Mucosa of rectum (tissue), 2 donors: ENCODE results near the gene ANXA6.
A peak's percentile ranks its signal among the peaks of the same experiment; 100 is the strongest.
"Not testable (repeated sequence)": the region's sequence is repeated elsewhere in the genome, so short reads cannot be mapped to it uniquely, and the experiment has no call there.

ENCODE experiments used
- H3K27ac ChIP-seq, 2 donors: one replicate each; pipeline ENCODE4 v1.7.0; 2013; ENCODE audit warnings: inconsistent platforms in 2 of 2, low read depth in 2 of 2, low read length in 2 of 2
- H3K27me3 ChIP-seq, 2 donors: one replicate each; pipeline ENCODE4 v1.7.0; 2013; ENCODE audit warnings: low read length in 2 of 2; ENCODE audit not compliant: control insufficient read depth in 2 of 2, insufficient read depth in 2 of 2
- H3K36me3 ChIP-seq, 2 donors: one replicate each; pipeline ENCODE4 v1.7.0; 2013; ENCODE audit warnings: low read length in 2 of 2; ENCODE audit not compliant: control insufficient read depth in 2 of 2, insufficient read depth in 2 of 2
- H3K4me1 ChIP-seq, 2 donors: one replicate each; pipeline ENCODE4 v1.7.0; 2013; ENCODE audit warnings: low read length in 2 of 2, mild to moderate bottlenecking in 1 of 2; ENCODE audit not compliant: control insufficient read depth in 2 of 2, insufficient read depth in 2 of 2
- H3K4me3 ChIP-seq, 2 donors: one replicate each; pipeline ENCODE4 v1.7.0; 2013; ENCODE audit warnings: low read length in 2 of 2
- H3K9ac ChIP-seq, 2 donors: one replicate each; pipeline ENCODE4 v1.7.0; 2013; ENCODE audit warnings: low read length in 2 of 2, low read depth in 1 of 2, mild to moderate bottlenecking in 1 of 2
- H3K9me3 ChIP-seq, 2 donors: one replicate each; pipeline ENCODE4 v1.7.0; 2013; ENCODE audit warnings: low read length in 2 of 2; ENCODE audit not compliant: control insufficient read depth in 2 of 2
- donor health status: healthy.
- donor health status: Normal muscosa, but diverticular disease.

The ANXA6 gene

DNA sequence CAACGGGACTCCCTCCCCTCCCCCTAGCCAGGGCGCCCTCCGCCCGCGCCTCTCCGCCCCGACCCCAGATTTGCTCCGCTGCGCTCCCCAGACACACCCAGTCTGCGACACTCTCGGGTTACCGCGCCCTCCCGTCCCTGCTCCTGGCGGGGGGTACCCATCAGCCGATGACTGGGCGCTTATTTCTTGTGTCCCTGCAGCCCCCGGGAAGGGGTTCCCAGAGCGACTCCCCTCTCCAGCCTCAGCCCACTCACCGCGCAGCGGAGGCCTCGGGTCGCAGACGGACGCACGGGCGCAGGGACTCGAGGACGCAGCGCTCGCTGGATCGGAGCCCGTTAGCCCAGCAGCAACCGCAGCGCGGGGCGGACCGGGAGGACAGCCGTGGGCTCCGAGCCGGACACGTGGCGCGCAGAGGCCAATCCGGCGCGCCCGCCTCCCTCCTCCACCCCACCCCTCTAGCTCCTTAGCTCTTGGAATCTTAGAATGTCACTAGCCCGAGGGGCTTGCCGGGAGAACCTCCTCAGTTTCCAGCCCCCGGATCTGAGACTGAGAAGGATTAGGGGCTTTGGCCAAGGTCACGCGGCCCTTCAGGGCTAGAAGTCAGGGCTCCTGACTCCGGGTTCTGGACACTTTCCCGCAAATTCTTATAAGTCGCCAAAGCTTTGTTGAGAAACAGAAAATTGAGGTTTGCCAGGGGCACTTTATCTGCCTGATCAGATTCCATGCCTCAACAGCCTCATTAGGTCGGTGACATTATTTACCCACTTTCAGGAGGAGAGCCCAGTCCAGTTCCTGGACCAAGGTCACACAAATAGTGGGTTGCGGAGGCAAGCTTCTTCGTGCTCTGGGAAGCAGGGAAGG, at the start of gene ANXA6:
ANXA6 (minus strand) TSS at position 354 of the 861 bp plus-strand sequence. CDS start 9,878 bp downstream, outside the sequence.
- Histone ChIP-seq H3K4me1 (peaks cover 13 to 19% of the 10 kb centered on the region in 2 donors), H3K36me3 (no peaks in the 10 kb centered on the region), H3K27ac (peak within 1 kb of the TSS; percentile 63 to 90), H3K27me3 (no peaks in the 10 kb centered on the region), H3K9ac (peak within 1 kb of the TSS; percentile 56 to 78), H3K9me3 (no peaks in the 10 kb centered on the region), H3K4me3 (peak within 1 kb of the TSS; percentile 66 to 83)

GRCh38 chr5:151205411-151205810, 47.8 kb upstream of the ANXA6 start:
- Histone ChIP-seq H3K9ac (no peak overlapping the region), H3K4me1 (peaks cover 5 to 8% of the 10 kb centered on the region in 2 donors), H3K27ac (no peak overlapping the region), H3K27me3 (no peaks in the 10 kb centered on the region), H3K4me3 (no peak overlapping the region), H3K36me3 (peaks cover 0 to 8% of the 10 kb centered on the region in 2 donors), H3K9me3 (no peaks in the 10 kb centered on the region)

DNA sequence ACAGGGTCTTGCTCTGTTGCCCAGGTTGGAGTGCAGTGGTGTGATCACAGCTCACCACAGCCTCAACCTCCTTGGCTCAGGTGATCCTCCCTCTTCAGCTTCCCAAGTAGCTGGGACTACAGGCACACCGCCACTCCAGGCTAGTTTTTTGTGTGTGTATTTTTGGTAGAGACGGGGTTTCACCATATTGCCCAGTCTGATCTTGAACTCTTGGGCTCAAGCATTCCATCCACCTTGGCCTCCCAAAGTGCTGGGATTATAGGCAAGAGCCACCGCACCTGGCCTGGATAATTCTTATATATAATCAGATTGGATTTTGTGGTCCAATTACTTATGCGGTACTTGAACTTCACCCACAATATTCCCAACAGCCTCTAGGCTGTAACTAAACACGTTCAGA, 46.5 kb upstream of the ANXA6 start:
- Histone ChIP-seq H3K27me3 (no peaks in the 10 kb centered on the region), H3K9ac (no peak overlapping the region), H3K27ac (no peak overlapping the region), H3K4me3 (no peak overlapping the region), H3K9me3 (no peaks in the 10 kb centered on the region), H3K36me3 (peaks cover 0 to 12% of the 10 kb centered on the region in 2 donors), H3K4me1 (peaks cover 5 to 7% of the 10 kb centered on the region in 2 donors)

DNA sequence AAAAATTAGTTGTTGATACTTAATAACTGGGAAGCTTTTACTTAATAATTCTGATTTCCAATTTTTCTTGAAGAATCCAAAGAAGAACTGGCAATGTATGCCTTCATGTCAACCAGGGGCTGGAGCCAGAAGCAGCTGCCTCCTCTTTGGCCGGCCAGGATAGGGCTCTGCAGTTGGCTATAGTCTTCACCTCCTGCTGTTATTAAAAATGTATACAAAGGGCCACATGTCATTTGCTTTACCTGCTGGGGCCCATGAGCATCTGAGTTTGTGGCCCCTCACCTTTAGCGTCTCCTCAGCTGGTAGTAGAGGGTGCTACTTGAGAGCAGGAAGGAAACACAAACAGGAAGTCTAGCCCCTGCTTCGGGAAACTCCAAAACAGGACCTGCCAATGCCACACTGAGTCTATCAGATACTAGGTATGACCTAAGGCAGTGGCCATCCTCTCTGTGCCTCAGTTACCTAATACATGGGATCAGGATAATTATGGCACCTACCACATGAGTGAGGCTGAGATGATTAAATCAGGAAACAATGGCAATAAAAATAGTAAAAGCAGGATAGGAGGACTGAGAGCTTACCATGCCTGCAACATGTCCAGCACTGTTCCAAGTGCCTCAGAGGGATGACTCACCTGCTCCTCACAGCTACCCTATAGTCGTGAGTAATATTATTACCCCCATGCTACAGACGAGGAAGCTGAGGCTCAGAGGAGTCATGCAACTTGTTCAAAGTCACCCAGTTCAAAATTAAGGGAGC, 45.0 kb upstream of the ANXA6 start:
- H3K27ac ChIP-seq, result no peak overlapping the region
- no peak overlapping the region for H3K9ac ChIP-seq
- no peaks in the 10 kb centered on the region for H3K4me1 ChIP-seq
- H3K27me3 ChIP-seq, result no peaks in the 10 kb centered on the region
- no peaks in the 10 kb centered on the region for H3K9me3 ChIP-seq
- peaks cover 0 to 16% of the 10 kb centered on the region in 2 donors for H3K36me3 ChIP-seq
- no peak overlapping the region for H3K4me3 ChIP-seq

DNA sequence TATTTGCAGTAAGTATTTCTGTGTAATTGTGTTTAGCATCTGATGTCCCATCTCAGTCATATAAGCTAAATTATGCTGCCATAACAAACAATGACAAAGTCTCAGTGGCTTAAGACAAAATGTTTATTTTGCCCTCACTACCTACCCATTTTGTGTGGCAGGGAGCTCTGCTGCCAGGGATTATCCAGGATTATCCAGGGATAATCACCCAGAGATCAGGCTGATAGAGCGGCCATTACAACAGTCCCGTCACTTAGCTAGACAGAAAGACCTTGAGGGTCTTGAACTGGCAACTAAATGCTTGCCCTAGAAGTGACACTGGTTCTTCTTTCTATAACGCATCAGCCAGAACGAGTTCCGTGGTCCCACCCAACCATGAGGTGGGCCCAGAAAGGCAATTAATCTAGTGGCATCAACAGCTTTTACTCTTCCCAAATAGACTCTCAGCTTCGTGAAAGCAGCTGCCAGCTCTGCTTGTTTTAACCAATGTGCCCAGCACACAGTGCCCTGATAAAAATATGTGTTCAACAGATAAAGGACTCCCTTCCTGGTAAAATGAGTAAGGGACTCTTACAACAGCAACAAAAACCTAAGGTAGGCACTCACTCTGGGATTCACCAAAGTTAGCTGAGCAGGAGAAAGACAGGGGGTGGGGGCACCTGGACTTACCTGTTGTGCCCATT, 43.5 kb upstream of the ANXA6 start:
- Histone ChIP-seq H3K9me3 (no peaks in the 10 kb centered on the region), H3K27ac (no peak overlapping the region), H3K4me3 (no peak overlapping the region), H3K36me3 (peaks cover 0 to 16% of the 10 kb centered on the region in 2 donors), H3K4me1 (no peaks in the 10 kb centered on the region), H3K9ac (no peak overlapping the region), H3K27me3 (no peaks in the 10 kb centered on the region)

DNA sequence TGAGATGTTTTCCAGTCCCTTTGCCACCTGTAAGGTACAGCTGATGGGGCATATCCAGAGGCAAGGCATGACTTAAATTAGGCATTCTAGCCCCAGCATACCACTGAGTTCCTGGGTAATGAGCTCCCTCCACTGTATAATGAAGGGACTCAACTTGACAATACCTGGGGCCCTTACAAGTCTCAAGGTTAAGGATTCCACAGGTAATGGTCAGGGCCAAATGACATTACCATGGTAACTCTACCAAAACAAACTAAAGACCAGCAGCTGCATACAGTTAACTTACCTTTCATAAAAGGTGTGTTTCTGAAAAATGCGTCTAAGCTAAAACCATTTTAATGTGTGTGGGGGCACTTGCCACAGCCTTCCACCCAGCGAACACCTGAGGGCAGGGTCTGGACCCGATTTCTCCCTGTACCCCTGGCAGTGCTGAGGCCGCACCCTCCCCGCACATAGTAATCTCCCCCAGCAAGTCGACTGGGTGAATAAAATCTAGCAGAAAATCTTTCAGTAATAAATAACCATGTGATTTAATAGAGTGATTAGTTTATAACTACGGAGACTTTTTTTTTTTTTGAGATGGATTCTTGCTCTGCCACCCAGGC, 42.1 kb upstream of the ANXA6 start:
- Histone ChIP-seq H3K9ac (no peak overlapping the region), H3K9me3 (no peaks in the 10 kb centered on the region), H3K4me1 (no peaks in the 10 kb centered on the region), H3K27ac (no peak overlapping the region), H3K4me3 (no peak overlapping the region), H3K27me3 (no peaks in the 10 kb centered on the region), H3K36me3 (peaks cover 0 to 16% of the 10 kb centered on the region in 2 donors)

- Histone ChIP-seq H3K9ac (no peak overlapping the region), H3K36me3 (peaks cover 0 to 16% of the 10 kb centered on the region in 2 donors), H3K27ac (no peak overlapping the region), H3K9me3 (no peaks in the 10 kb centered on the region), H3K4me1 (no peaks in the 10 kb centered on the region), H3K4me3 (no peak overlapping the region), H3K27me3 (no peaks in the 10 kb centered on the region)
Measured at GRCh38 chr5:151198861-151199260, 41.3 kb upstream of the ANXA6 start.

- H3K27me3 ChIP-seq, H3K9me3 ChIP-seq, H3K4me3 ChIP-seq, H3K27ac ChIP-seq, H3K9ac ChIP-seq, H3K4me1 ChIP-seq: not testable (repeated sequence)
- H3K36me3 ChIP-seq, result peaks cover 0 to 16% of the 10 kb centered on the region in 2 donors
Measured at GRCh38 chr5:151197291-151197600, 39.7 kb upstream of the ANXA6 start.

DNA sequence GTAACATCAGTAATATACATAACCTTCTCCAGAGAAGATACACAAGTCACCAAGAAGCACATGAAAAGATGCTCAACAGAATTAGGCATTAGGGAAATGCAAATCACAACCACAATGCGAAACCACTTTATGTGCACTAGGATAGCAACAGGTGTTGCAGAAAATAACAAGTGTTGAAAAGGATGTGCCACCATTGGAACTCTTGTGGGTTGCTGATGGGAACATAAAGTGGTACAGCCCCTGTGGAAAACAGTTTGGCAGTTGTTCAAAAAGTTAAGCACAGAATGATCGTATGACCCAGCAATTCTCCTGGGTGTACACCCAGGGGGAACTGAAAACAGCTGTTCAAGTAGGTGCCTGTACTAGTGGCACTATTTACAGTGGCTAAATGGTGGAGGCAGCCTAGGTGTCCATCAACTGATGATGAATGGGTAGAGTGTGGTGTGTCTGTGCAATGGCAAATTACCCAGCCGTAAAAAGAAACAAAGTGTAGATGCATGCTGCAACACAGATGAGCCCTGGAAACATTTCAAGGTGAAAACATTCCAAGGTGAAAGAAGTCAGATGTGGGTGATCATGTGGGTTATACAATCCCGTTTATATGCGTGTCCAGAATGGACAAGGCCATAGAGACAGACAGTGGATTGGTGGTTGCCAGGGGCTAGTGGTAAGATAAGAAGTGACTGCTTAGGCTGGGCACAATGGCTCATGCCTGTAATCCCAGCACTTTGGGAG, 39.1 kb upstream of the ANXA6 start:
- H3K4me1 ChIP-seq, result no peaks in the 10 kb centered on the region
- H3K27me3 ChIP-seq, result no peaks in the 10 kb centered on the region
- H3K27ac ChIP-seq, result no peak overlapping the region
- H3K4me3 ChIP-seq, result no peak overlapping the region
- H3K9ac ChIP-seq, result no peak overlapping the region
- no peaks in the 10 kb centered on the region for H3K9me3 ChIP-seq
- H3K36me3 ChIP-seq, result peaks cover 0 to 16% of the 10 kb centered on the region in 2 donors
